OCI-LY3 (cell line): ENCODE results near the gene PACRG.

Experiments
- H2AFZ ChIP-seq: fragments of 200-600, 300-600 bp; shearing (Covaris generic); 2 replicates; pipeline ENCODE4 v1.6.0; 2014; ENCODE audit warnings: antibody characterized with exemption, low read depth, low read length
- H3K27ac ChIP-seq: fragments of 200-600, 300-600 bp; sonication (generic); 2 replicates; pipeline ENCODE4 v1.5.1; 2014; ENCODE audit warnings: mild to moderate bottlenecking, low read length, moderate library complexity, mixed read lengths
- H3K27me3 ChIP-seq: fragments of 200-600, 300-600 bp; sonication (generic); 2 replicates; pipeline ENCODE4 v1.6.1; 2014; ENCODE audit warnings: low read depth, low read length, mixed read lengths
- H3K36me3 ChIP-seq: fragments of 200-600, 300-600 bp; sonication (generic); replicated peaks from 2 replicates; pipeline ENCODE3; 2014; ENCODE audit warnings: low read depth, low read length, mixed read lengths
- H3K4me1 ChIP-seq: fragments of 300-600, 200-600 bp; sonication (generic); 2 replicates; pipeline ENCODE4 v1.6.1; 2014; ENCODE audit warnings: low read length, mixed read lengths
- H3K4me2 ChIP-seq: fragments of 200-600, 300-600 bp; sonication (generic); 2 replicates; pipeline ENCODE4 v1.6.1; 2014; ENCODE audit warnings: low read length, mixed read lengths
- H3K4me3 ChIP-seq: fragments of 300-600, 200-600 bp; sonication (generic); 2 replicates; pipeline ENCODE4 v1.5.1; 2014; ENCODE audit warnings: antibody characterized with exemption, mild to moderate bottlenecking, low read length, moderate library complexity
- H3K79me2 ChIP-seq: fragments of 300-600, 200-600 bp; shearing (Covaris generic); 2 replicates; pipeline ENCODE4 v1.6.1; 2014; ENCODE audit warnings: mild to moderate bottlenecking, low read length, mixed read lengths
- H3K9ac ChIP-seq: fragments of 300-600, 200-600 bp; shearing (Covaris generic); 2 replicates; pipeline ENCODE4 v1.6.0; 2014; ENCODE audit warnings: mild to moderate bottlenecking, low read length, moderate library complexity
- H3K9me3 ChIP-seq: fragments of 200-600, 300-600 bp; shearing (Covaris generic); 2 replicates; pipeline ENCODE4 v1.6.1; 2014; ENCODE audit warnings: low read length, mixed read lengths; ENCODE audit not compliant: insufficient read depth
- H4K20me1 ChIP-seq: fragments of 200-600, 300-600 bp; sonication (generic); 2 replicates; pipeline ENCODE4 v1.6.1; 2016; ENCODE audit warnings: low read length, mixed read lengths; ENCODE audit not compliant: insufficient read depth
- EZH2phosphoT487 ChIP-seq: fragments of 200-600 bp; shearing (Covaris generic); IDR thresholded peaks from 2 replicates; pipeline ENCODE4 v1.6.1; 2018; ENCODE audit warnings: antibody characterized with exemption, mixed run types, low read depth
- TF ChIP-seq, protein P1 (sequence below): fragments of 200-600, 300-600 bp; sonication (generic); IDR thresholded peaks from 2 replicates; pipeline ENCODE4 v1.5.1; 2014; ENCODE audit warnings: antibody characterized with exemption, low read length, low read depth

Gene PACRG

DNA sequence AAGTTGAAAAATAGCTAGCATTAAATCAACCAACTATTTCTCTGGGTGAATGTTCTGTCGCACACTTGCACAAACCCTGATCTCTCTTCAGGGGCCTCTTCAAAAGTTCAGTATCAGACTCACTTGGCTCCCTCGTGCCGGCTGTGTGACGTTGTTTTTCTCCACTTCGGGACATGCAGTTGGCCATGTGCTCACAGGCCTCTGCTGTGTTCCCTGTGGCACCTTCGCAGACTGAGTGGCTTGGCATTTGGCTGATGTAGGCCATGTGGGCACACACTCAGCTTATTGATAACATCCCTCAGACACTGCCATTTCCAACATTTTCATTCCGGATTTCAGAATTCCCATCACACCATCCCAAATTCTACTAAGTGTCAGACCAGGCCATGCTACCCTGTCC is 49.3 kb downstream of the PACRG start:
- H3K4me2 ChIP-seq = no peak overlapping the region
- TF ChIP-seq, protein P1, sequence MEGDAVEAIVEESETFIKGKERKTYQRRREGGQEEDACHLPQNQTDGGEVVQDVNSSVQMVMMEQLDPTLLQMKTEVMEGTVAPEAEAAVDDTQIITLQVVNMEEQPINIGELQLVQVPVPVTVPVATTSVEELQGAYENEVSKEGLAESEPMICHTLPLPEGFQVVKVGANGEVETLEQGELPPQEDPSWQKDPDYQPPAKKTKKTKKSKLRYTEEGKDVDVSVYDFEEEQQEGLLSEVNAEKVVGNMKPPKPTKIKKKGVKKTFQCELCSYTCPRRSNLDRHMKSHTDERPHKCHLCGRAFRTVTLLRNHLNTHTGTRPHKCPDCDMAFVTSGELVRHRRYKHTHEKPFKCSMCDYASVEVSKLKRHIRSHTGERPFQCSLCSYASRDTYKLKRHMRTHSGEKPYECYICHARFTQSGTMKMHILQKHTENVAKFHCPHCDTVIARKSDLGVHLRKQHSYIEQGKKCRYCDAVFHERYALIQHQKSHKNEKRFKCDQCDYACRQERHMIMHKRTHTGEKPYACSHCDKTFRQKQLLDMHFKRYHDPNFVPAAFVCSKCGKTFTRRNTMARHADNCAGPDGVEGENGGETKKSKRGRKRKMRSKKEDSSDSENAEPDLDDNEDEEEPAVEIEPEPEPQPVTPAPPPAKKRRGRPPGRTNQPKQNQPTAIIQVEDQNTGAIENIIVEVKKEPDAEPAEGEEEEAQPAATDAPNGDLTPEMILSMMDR = no peak
- TF ChIP-seq EZH2phosphoT487 = no peak

DNA sequence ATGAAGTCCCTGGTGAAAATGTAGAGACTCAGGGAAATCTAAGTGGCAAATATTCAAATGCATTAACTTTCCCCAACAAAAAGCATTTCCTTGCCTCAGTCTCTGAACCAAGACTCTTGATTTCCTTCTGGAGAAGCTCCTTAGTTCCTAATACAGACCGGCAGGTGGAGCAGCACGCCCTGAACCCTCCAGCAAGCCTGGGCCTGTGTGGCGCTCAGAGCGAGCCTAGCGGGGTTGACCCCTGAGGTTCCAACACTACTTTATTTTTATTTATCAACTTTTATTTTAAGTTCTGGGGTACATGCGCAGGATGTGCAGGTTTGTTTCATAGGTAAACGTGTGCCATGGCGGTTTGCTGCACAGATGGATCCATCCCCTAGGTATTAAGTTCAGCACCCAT is 50.8 kb downstream of the PACRG start:
- Histone ChIP-seq H3K9ac (no peak overlapping the region), H4K20me1 (no peaks in the 10 kb centered on the region), H2AFZ (no peak overlapping the region), H3K27ac (no peak overlapping the region), H3K4me2 (no peak overlapping the region), H3K79me2 (no peaks in the 10 kb centered on the region), H3K27me3 (no peaks in the 10 kb centered on the region), H3K4me1 (no peaks in the 10 kb centered on the region), H3K36me3 (no peaks in the 10 kb centered on the region), H3K4me3 (no peak overlapping the region), H3K9me3 (no peaks in the 10 kb centered on the region)
- no peak for TF ChIP-seq EZH2phosphoT487
- TF ChIP-seq, protein P1 = no peak

More for the DNA sequence above, 49.3 kb downstream of the PACRG start:
- no peak overlapping the region for H3K4me3 ChIP-seq
- H3K4me1 ChIP-seq = no peaks in the 10 kb centered on the region
- H3K27ac ChIP-seq = no peak overlapping the region
- no peak overlapping the region for H2AFZ ChIP-seq
- H3K9ac ChIP-seq = no peak overlapping the region
- H3K9me3 ChIP-seq = no peaks in the 10 kb centered on the region
- H3K27me3 ChIP-seq = no peaks in the 10 kb centered on the region
- H4K20me1 ChIP-seq = no peaks in the 10 kb centered on the region
- no peaks in the 10 kb centered on the region for H3K36me3 ChIP-seq
- H3K79me2 ChIP-seq = no peaks in the 10 kb centered on the region

DNA sequence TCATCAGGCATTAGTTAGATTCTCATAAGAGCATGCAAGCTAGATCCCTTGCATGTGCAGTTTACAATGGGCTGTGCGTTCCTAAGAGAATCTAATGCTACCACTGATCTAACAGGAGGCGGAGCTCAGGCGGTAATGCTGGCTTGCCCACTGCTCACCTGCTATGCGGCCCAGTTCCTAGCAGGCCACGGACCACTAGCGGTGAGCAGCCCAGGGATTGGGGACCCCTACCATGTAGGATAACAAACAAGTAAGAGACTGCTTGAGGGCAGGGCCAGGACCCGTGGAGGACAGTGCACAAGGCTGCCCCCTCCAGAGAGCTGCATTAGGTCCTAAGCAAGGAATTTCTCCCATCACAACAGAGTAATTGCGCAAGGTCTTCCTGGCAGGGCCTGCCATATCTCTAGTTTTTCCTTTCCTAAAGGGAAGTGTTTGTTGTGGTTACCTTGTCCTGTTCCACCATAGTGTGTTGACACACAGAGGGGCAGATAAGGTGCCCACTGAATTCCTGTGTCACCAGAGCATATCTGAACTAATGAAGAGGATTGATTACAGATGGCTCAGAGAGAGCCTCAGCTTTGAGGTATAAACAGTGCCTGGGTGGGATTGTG is 58.0 kb downstream of the PACRG start:
- Histone ChIP-seq H3K36me3 (no peaks in the 10 kb centered on the region), H3K9ac (no peak overlapping the region)
- no peak for TF ChIP-seq EZH2phosphoT487
- TF ChIP-seq, protein P1 = no peak

DNA sequence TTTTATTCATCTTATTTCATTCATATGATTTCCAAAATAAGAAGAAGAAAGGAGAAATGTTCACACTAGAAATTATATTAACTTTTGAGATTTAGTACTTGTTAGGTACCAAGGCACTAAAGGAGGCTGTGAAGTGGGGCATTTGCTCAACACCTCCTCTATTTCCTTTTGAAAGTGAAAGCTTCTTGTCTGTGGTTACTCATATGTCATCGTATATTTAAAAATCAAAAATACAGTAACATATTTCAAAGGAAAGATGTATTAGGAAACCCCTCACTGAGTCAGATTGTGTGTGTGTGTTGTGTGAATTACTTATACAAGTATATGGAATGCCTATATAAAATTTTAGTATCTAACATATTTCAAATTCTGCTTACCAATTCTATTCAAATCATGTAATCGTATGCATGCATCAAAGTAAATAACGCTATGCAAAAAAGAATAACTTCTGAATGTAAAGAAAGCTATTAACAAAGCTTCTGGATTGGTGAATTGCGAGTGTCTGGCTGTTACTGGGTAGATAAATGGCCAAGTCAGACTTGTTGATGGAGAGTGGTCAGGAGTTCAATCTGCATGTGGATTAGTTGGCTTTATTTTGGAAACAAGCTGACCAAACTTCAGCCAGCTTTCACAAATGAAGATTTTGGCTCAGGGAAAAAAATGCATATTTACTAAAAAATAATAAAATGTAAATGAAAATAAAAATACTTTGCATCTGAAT is 70.9 kb downstream of the PACRG start:
- Histone ChIP-seq H3K9me3 (no peaks in the 10 kb centered on the region), H3K36me3 (no peaks in the 10 kb centered on the region), H3K4me3 (no peak overlapping the region), H3K79me2 (no peaks in the 10 kb centered on the region), H3K4me2 (no peak overlapping the region), H3K4me1 (no peaks in the 10 kb centered on the region), H2AFZ (no peak overlapping the region), H3K9ac (no peak overlapping the region), H3K27me3 (no peaks in the 10 kb centered on the region), H4K20me1 (no peaks in the 10 kb centered on the region), H3K27ac (no peak overlapping the region)
- no peak for TF ChIP-seq EZH2phosphoT487
- TF ChIP-seq, protein P1 = no peak

More for the DNA sequence above, 58.0 kb downstream of the PACRG start:
- no peak overlapping the region for H3K4me3 ChIP-seq
- no peak overlapping the region for H2AFZ ChIP-seq
- no peaks in the 10 kb centered on the region for H4K20me1 ChIP-seq
- H3K27ac ChIP-seq = no peak overlapping the region
- H3K27me3 ChIP-seq = no peaks in the 10 kb centered on the region
- no peak overlapping the region for H3K4me2 ChIP-seq
- H3K79me2 ChIP-seq = no peaks in the 10 kb centered on the region
- H3K4me1 ChIP-seq = no peaks in the 10 kb centered on the region
- no peaks in the 10 kb centered on the region for H3K9me3 ChIP-seq
